Fibroblast of the aortic adventitia (primary cell): Measurements from ENCODE around the gene RNF144A. TPM values are rescaled to one million over a fixed set of nuclear protein-coding genes. Genes with fewer than 3 reads are reported as not detected.
"Not testable (repeated sequence)": the region's sequence is repeated elsewhere in the genome, so short reads cannot be mapped to it uniquely, and the experiment has no call there.

Source experiments
- DNase-seq: peaks from one replicate; pipeline ENCODE4 v3.0.0-alpha.2; 2010; ENCODE audit warnings: low read depth
- H3K4me3 ChIP-seq: 2 replicates; pipeline ENCODE4 v1.5.1; 2011; ENCODE audit warnings: low read depth, mild to moderate bottlenecking, control low read depth, low read length, moderate library complexity
- CTCF ChIP-seq: IDR thresholded peaks from 2 replicates; pipeline ENCODE4 v1.5.1; 2011; ENCODE audit warnings: mild to moderate bottlenecking, low read length, control low read depth, inconsistent platforms; ENCODE audit not compliant: insufficient read depth
- total RNA-seq: library from RNA; depleted of rRNA; stranded (reverse); fragments of >200 nt; gene quantifications from 2 replicates; pipeline ENCODE4 v1.2.3, GENCODE V29; 2012; ENCODE audit warnings: low replicate concordance

Gene RNF144A
- total RNA-seq, 1 donor, result 10.8 TPM

GRCh38 chr2:6932828-6933227, 15.6 kb downstream of the RNF144A start:
- no peak for DNase-seq
- TF ChIP-seq CTCF, result no peak
- no peak overlapping the region for H3K4me3 ChIP-seq

- no peak for TF ChIP-seq CTCF
- H3K4me3 ChIP-seq, result no peak overlapping the region
- DNase-seq, result no peak
These were observed 16.7 kb downstream of the RNF144A start for GRCh38 chr2:6933911-6934310.

- no peak for DNase-seq
- H3K4me3 ChIP-seq, result no peak overlapping the region
- TF ChIP-seq CTCF, result no peak
These were observed 17.1 kb downstream of the RNF144A start for GRCh38 chr2:6934345-6934744.

- DNase-seq, result no peak
- no peak for TF ChIP-seq CTCF
These were observed 17.8 kb downstream of the RNF144A start for GRCh38 chr2:6934758-6935651.

GRCh38 chr2:6935652-6936020, 18.4 kb downstream of the RNF144A start:
- not testable (repeated sequence) for DNase-seq, H3K4me3 ChIP-seq

More at GRCh38 chr2:6934758-6935651, 17.8 kb downstream of the RNF144A start:
- H3K4me3 ChIP-seq, result no peak overlapping the region

GRCh38 chr2:6937157-6937556, 19.9 kb downstream of the RNF144A start:
- no peak overlapping the region for H3K4me3 ChIP-seq
- DNase-seq, result no peak
- no peak for TF ChIP-seq CTCF

GRCh38 chr2:6937582-6937981, 20.4 kb downstream of the RNF144A start:
- no peak overlapping the region for H3K4me3 ChIP-seq
- TF ChIP-seq CTCF, result no peak
- DNase-seq, result no peak
